CD4-positive, alpha-beta T cell treated with Interleukin-2 at 100 ng/mL for 4 hours (primary cell): ENCODE measurements around the gene SLIT1.

Experiments
- DNase-seq: peaks from one replicate; pipeline ENCODE4 v3.0.0-alpha.2; 2020; ENCODE audit warnings: low spot score

The SLIT1 gene

GRCh38 chr10:97063271-97063982 is 122.3 kb downstream of the SLIT1 start:
- no peak for DNase-seq

- no peak for DNase-seq
Measured at GRCh38 chr10:97062456-97062855, 123.3 kb downstream of the SLIT1 start.

GRCh38 chr10:97062046-97062445 is 123.7 kb downstream of the SLIT1 start:
- DNase-seq, result no peak

- no peak for DNase-seq
Measured at GRCh38 chr10:97061423-97061822, 124.3 kb downstream of the SLIT1 start.

- no peak for DNase-seq
Measured at GRCh38 chr10:97060441-97061084, 125.2 kb downstream of the SLIT1 start.

GRCh38 chr10:97059872-97060205 is 125.9 kb downstream of the SLIT1 start:
- DNase-seq, result no peak

GRCh38 chr10:97059006-97059871 is 126.5 kb downstream of the SLIT1 start:
- DNase-seq, result no peak

- DNase-seq, result no peak
Measured at GRCh38 chr10:97058521-97058920, 127.2 kb downstream of the SLIT1 start.

- no peak for DNase-seq
Measured at GRCh38 chr10:97057491-97058235, 128.1 kb downstream of the SLIT1 start.

GRCh38 chr10:97056003-97056630 is 129.6 kb downstream of the SLIT1 start:
- no peak for DNase-seq

- DNase-seq, result no peak
Measured at GRCh38 chr10:97053276-97053675, 132.5 kb downstream of the SLIT1 start.

- DNase-seq, result no peak
Measured at GRCh38 chr10:97050956-97051496, 134.7 kb downstream of the SLIT1 start.

GRCh38 chr10:97050205-97050745 is 135.5 kb downstream of the SLIT1 start:
- DNase-seq, result no peak

GRCh38 chr10:97049670-97050069 is 136.1 kb downstream of the SLIT1 start:
- DNase-seq, result no peak

- DNase-seq, result no peak
Measured at GRCh38 chr10:97048649-97049427, 136.9 kb downstream of the SLIT1 start.

- DNase-seq, result no peak
Measured at GRCh38 chr10:97047788-97048187, 138.0 kb downstream of the SLIT1 start.

- DNase-seq, result no peak
Measured at GRCh38 chr10:97047083-97047736, 138.5 kb downstream of the SLIT1 start.

GRCh38 chr10:97046456-97047082 is 139.2 kb downstream of the SLIT1 start:
- no peak for DNase-seq

GRCh38 chr10:97043563-97043855 is 142.2 kb downstream of the SLIT1 start:
- DNase-seq, result no peak
